Activated CD8-positive, alpha-beta memory T cell treated with anti-CD3 and anti-CD28 coated beads, Interleukin-2, amount 50 U/mL, for 1 hour (primary cell): Measurements from ENCODE around the gene CD164L2.

ENCODE experiments used
- DNase-seq: peaks from one replicate; pipeline ENCODE4 v3.0.0-alpha.2; 2020; ENCODE audit errors: extremely low read depth

The CD164L2 gene

GRCh38 chr1:27346991-27347624, 36.0 kb downstream of the CD164L2 start:
- DNase-seq, result no peak

GRCh38 chr1:27346357-27346756, 36.8 kb downstream of the CD164L2 start:
- DNase-seq, result no peak

GRCh38 chr1:27345272-27345671, 37.9 kb downstream of the CD164L2 start:
- DNase-seq, result no peak

GRCh38 chr1:27343639-27344025, 39.5 kb downstream of the CD164L2 start:
- DNase-seq, result no peak

- no peak for DNase-seq
Measured at GRCh38 chr1:27342778-27343638, 40.1 kb downstream of the CD164L2 start.

- no peak for DNase-seq
Measured at GRCh38 chr1:27342391-27342777, 40.7 kb downstream of the CD164L2 start.

GRCh38 chr1:27341525-27342252, 41.4 kb downstream of the CD164L2 start, which contains the start of gene SYTL1:
TSS of gene SYTL1 (plus strand) at chr1:27342022. CDS start at chr1:27345335, 3,313 bp downstream.
- no peak for DNase-seq

- no peak for DNase-seq
Measured at GRCh38 chr1:27339213-27339612, 43.9 kb downstream of the CD164L2 start.

- no peak for DNase-seq
Measured at GRCh38 chr1:27338751-27339150, 44.4 kb downstream of the CD164L2 start.

GRCh38 chr1:27336756-27337155, 46.4 kb downstream of the CD164L2 start:
- DNase-seq, result no peak

GRCh38 chr1:27335506-27336422, 47.4 kb downstream of the CD164L2 start:
- no peak for DNase-seq

- no peak for DNase-seq
Measured at GRCh38 chr1:27333717-27334279, 49.3 kb downstream of the CD164L2 start.

- no peak for DNase-seq
Measured at GRCh38 chr1:27332536-27333281, 50.4 kb downstream of the CD164L2 start.

- no peak for DNase-seq
Measured at GRCh38 chr1:27331922-27332321, 51.2 kb downstream of the CD164L2 start.

GRCh38 chr1:27331426-27331825, 51.7 kb downstream of the CD164L2 start:
- DNase-seq, result no peak

GRCh38 chr1:27330786-27331185, 52.3 kb downstream of the CD164L2 start:
- DNase-seq, result no peak
